Mammary epithelial cell (primary cell): ENCODE results near the gene GPALPP1.

ENCODE experiments used
- CTCF ChIP-seq, 2 donors: IDR thresholded peaks in 1 of 2; conservative IDR thresholded peaks in 1 of 2; 2 replicates each; pipeline ENCODE4 v1.5.1; 2011 to 2012; ENCODE audit warnings: inconsistent platforms in 2 of 2, low read length in 2 of 2, mild to moderate bottlenecking in 2 of 2, control low read depth in 1 of 2, low read depth in 1 of 2; ENCODE audit not compliant: insufficient read depth in 1 of 2; ENCODE audit errors: extremely low read depth in 1 of 2
- EZH2 ChIP-seq: IDR thresholded peaks from 2 replicates; pipeline ENCODE4 v1.6.1; 2012; ENCODE audit warnings: low read length, inconsistent platforms, borderline replicate concordance

- TF ChIP-seq CTCF (conservative IDR thresholded peaks at IDR 0.05 in 1 of 2, IDR thresholded peaks at IDR 0.05 in 1 of 2; ENCODE audit: extremely low read depth in 1 of 2, insufficient read depth in 1 of 2, low read depth in 1 of 2, low read length in 2 of 2) = no peak
- TF ChIP-seq EZH2 = no peak
These were observed 62.0 kb downstream of the GPALPP1 start for GRCh38 chr13:45051315-45051714.
